ENCODE data around the gene ESYT1. TPM values are rescaled to one million over a fixed set of nuclear protein-coding genes. Genes with fewer than 3 reads are reported as not detected.

Gene ESYT1
- total and polyA plus RNA-seq, 2 donors (not counting 3 experiments of a cell fraction or from before 2014, with no cell fraction given): 161 to 234 TPM

GRCh38 chr12:56086608-56087007 lies 41.5 kb upstream of the ESYT1 start:
- H2AFZ ChIP-seq (ENCODE audit: low read depth, low read length): no peak overlapping the region
- CTCF ChIA-PET: interaction anchor here (2.5 to 2.9 kb wide), 2 partner anchors 18 to 90 kb away, joined by 14 to 35 read pairs; partner anchors contain the start of genes PA2G4 and SUOX
- dilution Hi-C loops (cut with MboI; ENCODE audit: extremely low pct_ligation_motif_present, low sequenced_read_pairs): no loop called here
- H3K27me3 ChIP-seq (ENCODE audit: control insufficient read depth in 2 of 2, insufficient read depth in 2 of 2, low read length in 2 of 2): peaks cover 3% of the 10 kb centered on the region in 2 experiments
- H3K27ac ChIP-seq (ENCODE audit: insufficient read depth, low read depth, low read length): no peak overlapping the region
- POLR2A ChIA-PET: interaction anchor here (0.6 kb wide), 1 partner anchor 42 kb away, joined by 3 read pairs; no protein-coding TSS in a partner anchor
- no peaks in the 10 kb centered on the region for H3K36me3 ChIP-seq (ENCODE audit: control insufficient read depth in 2 of 2, extremely low read depth in 1 of 2, insufficient read depth in 2 of 2, low read length in 2 of 2)
- H3K4me1 ChIP-seq (ENCODE audit: control insufficient read depth, extremely low read depth, insufficient read depth, low read length): peaks cover 13% of the 10 kb centered on the region
- no peak overlapping the region for H3K4me3 ChIP-seq (replicated peaks in 1 of 3; ENCODE audit: insufficient read depth in 1 of 3, low read depth in 1 of 3, low read length in 3 of 3)
- DNase-seq (ENCODE audit: low read depth, low spot score) (no peak), FAIRE-seq (no peak)
- H3K4me2 ChIP-seq (ENCODE audit: insufficient read depth, low read length): no peak overlapping the region
- intact Hi-C loops (cut with micrococcal nuclease): no loop called here
- H3K9ac ChIP-seq (replicated peaks; ENCODE audit: extremely low read depth, insufficient read depth, low read length): no peak overlapping the region
- no peaks in the 10 kb centered on the region for H3K79me2 ChIP-seq (ENCODE audit: control insufficient read depth, insufficient read depth, low read length)
- no TSS peak for BruUV-seq (replicated peaks)
- H3K9me3 ChIP-seq (replicated peaks; ENCODE audit: control insufficient read depth, insufficient read depth, low read length): no peaks in the 10 kb centered on the region
- H4K20me1 ChIP-seq (replicated peaks; ENCODE audit: control insufficient read depth, extremely low read depth, insufficient read depth, low read length): no peaks in the 10 kb centered on the region
- H3K9me1 ChIP-seq (replicated peaks; ENCODE audit: control insufficient read depth, extremely low read depth, insufficient read depth, low read length): no peaks in the 10 kb centered on the region
- no peak for TF ChIP-seq POLR2A (IDR thresholded peaks at IDR 0.05; ENCODE audit: low read depth, low read length)
- TF ChIP-seq GATA2 (IDR thresholded peaks at IDR 0.05; ENCODE audit: insufficient read depth, insufficient read length, low read depth, low read length): no peak
- no peak for TF ChIP-seq MYC (IDR thresholded peaks at IDR 0.05; ENCODE audit: low read depth, low read length)
- no peak for TF ChIP-seq MAX (IDR thresholded peaks at IDR 0.05; ENCODE audit: insufficient read depth, insufficient read length)
- TF ChIP-seq EZH2 (IDR thresholded peaks at IDR 0.05; ENCODE audit: borderline replicate concordance, low read depth, low read length, severe bottlenecking): no peak
- TF ChIP-seq CTCF (IDR thresholded peaks at IDR 0.05; ENCODE audit: extremely low read depth in 1 of 2, insufficient read depth in 1 of 2, low read depth in 1 of 2, low read length in 2 of 2): no peak
- no peak for TF ChIP-seq FOS (IDR thresholded peaks at IDR 0.05; ENCODE audit: borderline replicate concordance, insufficient read depth, low read length)
- TF ChIP-seq POLR2AphosphoS5 (IDR thresholded peaks at IDR 0.05; ENCODE audit: insufficient read depth, low read depth, low read length): no peak
- TF ChIP-seq JUN (IDR thresholded peaks at IDR 0.05; ENCODE audit: borderline replicate concordance, insufficient read depth, insufficient read length, low read depth): no peak
